ENCODE measurements around the gene RTKN. TPM values are rescaled to one million over a fixed set of nuclear protein-coding genes. Genes with fewer than 3 reads are reported as not detected.

RTKN gene
- total and polyA plus RNA-seq, 2 of the 13 experiments (the other 11 are each of a cell fraction or from before 2014, with no cell fraction given) = 159 to 166 TPM

DNA sequence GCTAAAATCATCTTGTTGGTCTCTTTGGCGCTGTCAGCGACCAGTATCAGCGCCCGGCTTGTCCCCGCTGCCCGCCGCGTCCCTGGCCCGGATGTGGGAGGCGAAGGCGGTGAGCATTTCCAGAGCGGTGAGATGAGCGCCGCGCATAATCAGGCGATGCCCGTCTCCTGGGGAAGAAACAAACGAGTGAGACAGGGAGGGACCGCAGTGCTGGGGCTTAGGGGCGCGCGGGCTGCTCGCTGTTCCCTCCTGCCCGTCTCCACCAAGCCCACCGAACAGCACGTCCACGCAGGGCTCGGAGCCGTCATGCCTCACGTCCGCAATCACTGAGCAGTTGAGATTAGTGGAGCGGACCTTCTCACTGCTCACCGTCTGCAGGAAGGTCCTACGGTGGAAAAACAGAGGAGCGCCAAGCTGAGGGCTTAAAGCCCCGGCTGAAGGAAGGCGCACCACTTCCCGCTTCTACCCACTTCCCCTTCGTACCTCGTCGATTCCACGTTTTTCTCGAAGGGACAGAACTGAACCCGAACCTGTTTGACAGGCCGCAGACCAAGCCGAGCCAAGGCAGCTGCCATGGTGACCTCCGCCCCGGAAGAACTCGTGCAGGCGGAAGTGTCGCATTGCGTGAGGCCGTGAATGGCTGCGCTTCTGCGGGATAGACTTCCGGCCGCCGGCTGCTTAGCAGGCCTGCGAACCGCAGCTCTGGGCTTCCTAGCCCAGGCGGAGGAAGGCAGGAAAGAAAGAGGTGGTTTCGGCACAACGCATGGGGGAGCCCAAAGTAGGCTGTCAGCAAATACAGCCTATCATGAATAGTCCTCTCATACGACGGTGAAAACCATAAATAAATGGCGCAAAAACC, 30.6 kb upstream of the RTKN start, which contains the start of gene MRPL53 (continued):
- peak; percentile 66; the same call in 1 of the 2 replicates for TF ChIP-seq KIAA2018 (CRISPR knock-in tag; IDR thresholded peaks at IDR 0.05; ENCODE audit: borderline replicate concordance)
- TF ChIP-seq NFRKB (IDR thresholded peaks at IDR 0.05) = no peak
- no peak for TF ChIP-seq ZFAT (CRISPR knock-in tag; conservative IDR thresholded peaks at IDR 0.05)
- TF ChIP-seq DNMT3B (CRISPR knock-in tag; conservative IDR thresholded peaks at IDR 0.05) = peak; percentile 25; the same call in 1 of the 2 replicates
- peak; percentile 68 for TF ChIP-seq MIXL1 (CRISPR knock-in tag; IDR thresholded peaks at IDR 0.05)
- TF ChIP-seq ZNF816 (CRISPR knock-in tag; IDR thresholded peaks at IDR 0.05; ENCODE audit: borderline replicate concordance) = 0 out of 2 replicates have a peak, but pooled peaks have one; percentile 80
- 0 out of 2 replicates have a peak, but pooled peaks have one; percentile 84 for TF ChIP-seq ZIK1 (CRISPR knock-in tag; IDR thresholded peaks at IDR 0.05; ENCODE audit: borderline replicate concordance, low read depth)
- TF ChIP-seq ZNF143 (CRISPR knock-in tag; IDR thresholded peaks at IDR 0.05) = peak; percentile 77
- no peak for TF ChIP-seq TCF12 (IDR thresholded peaks at IDR 0.05)
- TF ChIP-seq TCF12 (CRISPR knock-in tag; IDR thresholded peaks at IDR 0.05) = peak; percentile 88; the same call in 1 of the 2 replicates
- TF ChIP-seq GTF2F1 (IDR thresholded peaks at IDR 0.05; ENCODE audit: low read length) = no peak
- TF ChIP-seq ZBTB20 (CRISPR knock-in tag; IDR thresholded peaks at IDR 0.05; ENCODE audit: borderline replicate concordance, low read depth) = peak; percentile 79; the same call in 1 of the 2 replicates
- peak; percentile 61; the same call in 1 of the 2 replicates for TF ChIP-seq HNRNPL (IDR thresholded peaks at IDR 0.05; ENCODE audit: low read depth, low read length)
- peak; percentile 91 for TF ChIP-seq ZNF589 (CRISPR knock-in tag; conservative IDR thresholded peaks at IDR 0.05)
- peak; percentile 82; the same call in 1 of the 2 replicates for TF ChIP-seq ZNF777 (CRISPR knock-in tag; IDR thresholded peaks at IDR 0.05)
- TF ChIP-seq ZNF281 (CRISPR knock-in tag; IDR thresholded peaks at IDR 0.05; ENCODE audit: borderline replicate concordance) = no peak; the same call in 1 of the 2 replicates
- TF ChIP-seq SNRNP70 (IDR thresholded peaks at IDR 0.05; ENCODE audit: low read depth, low read length) = no peak
- 0 out of 2 replicates have a peak, but pooled peaks have one; percentile 61 for TF ChIP-seq RFXANK (CRISPR knock-in tag; IDR thresholded peaks at IDR 0.05)
- TF ChIP-seq TAF1 (CRISPR knock-in tag; IDR thresholded peaks at IDR 0.05) = peak; percentile 83; the same call in 1 of the 2 replicates
